SU-DHL-6 (cell line): ENCODE measurements around the gene SUGCT.

Experiments
- H2AFZ ChIP-seq: fragments of 200-600 bp; sonication (generic); 2 replicates; pipeline ENCODE4 v1.6.1; 2014; ENCODE audit warnings: low read depth, mild to moderate bottlenecking, moderate library complexity, mixed read lengths, antibody characterized with exemption, low read length; ENCODE audit not compliant: severe bottlenecking
- H3F3A ChIP-seq: fragments of 200-600 bp; shearing (Covaris generic); 2 replicates; pipeline ENCODE4 v1.6.0; 2016; ENCODE audit warnings: antibody characterized with exemption, mild to moderate bottlenecking; ENCODE audit not compliant: insufficient read depth
- H3K27ac ChIP-seq: fragments of 200-600 bp; sonication (generic); 2 replicates; pipeline ENCODE4 v1.5.1; 2016; ENCODE audit warnings: low read depth, mild to moderate bottlenecking, low read length, moderate library complexity, mixed read lengths
- H3K27me3 ChIP-seq: fragments of 200-600 bp; sonication (generic), shearing (Covaris generic); 2 replicates; pipeline ENCODE4 v1.6.0; 2014; ENCODE audit warnings: mild to moderate bottlenecking, low read length
- H3K36me3 ChIP-seq: fragments of 200-600 bp; sonication (generic); 2 replicates; pipeline ENCODE4 v1.6.1; 2014; ENCODE audit warnings: mild to moderate bottlenecking, low read length, mixed read lengths
- H3K4me2 ChIP-seq: fragments of 300-600, 200-600 bp; shearing (Covaris generic), sonication (generic); 2 replicates; pipeline ENCODE4 v1.6.0; 2014; ENCODE audit warnings: low read length, low read depth, mild to moderate bottlenecking; ENCODE audit not compliant: poor library complexity, severe bottlenecking
- H3K4me3 ChIP-seq: fragments of 200-600 bp; sonication (generic); 2 replicates; pipeline ENCODE4 v1.5.1; 2014; ENCODE audit warnings: antibody characterized with exemption, low read length, mild to moderate bottlenecking, mixed read lengths; ENCODE audit not compliant: insufficient read depth, poor library complexity, severe bottlenecking
- H3K79me2 ChIP-seq: fragments of 200-600 bp; sonication (generic); 2 replicates; pipeline ENCODE4 v1.6.1; 2014; ENCODE audit warnings: mild to moderate bottlenecking, low read length, moderate library complexity; ENCODE audit not compliant: insufficient read depth
- H3K9ac ChIP-seq: fragments of 200-600 bp; sonication (generic); 2 replicates; pipeline ENCODE4 v1.7.0; 2014; ENCODE audit warnings: mild to moderate bottlenecking, low read length
- H3K9me2 ChIP-seq: fragments of 200-600 bp; sonication (generic); replicated peaks from 2 replicates; pipeline ENCODE4 v1.6.1; 2014; ENCODE audit warnings: low read length; ENCODE audit not compliant: insufficient read depth
- H3K9me3 ChIP-seq: fragments of 200-600 bp; sonication (generic); 2 replicates; pipeline ENCODE4 v1.6.1; 2014; ENCODE audit warnings: low read length, mixed read lengths; ENCODE audit not compliant: insufficient read depth
- H4K20me1 ChIP-seq: fragments of 200-600 bp; sonication (generic); 2 replicates; pipeline ENCODE4 v1.6.1; 2014; ENCODE audit warnings: low read depth, mild to moderate bottlenecking, antibody characterized with exemption, low read length, moderate library complexity, mixed read lengths
- CTCF ChIP-seq: fragments of 200-600 bp; sonication (generic); IDR thresholded peaks from one replicate; pipeline ENCODE4 v1.5.1; 2017; ENCODE audit warnings: antibody characterized with exemption, mild to moderate bottlenecking, low read length, moderate library complexity; ENCODE audit not compliant: insufficient read depth, poor library complexity, severe bottlenecking
- EZH2phosphoT487 ChIP-seq: fragments of 200-600 bp; sonication (generic), shearing (Covaris generic); conservative IDR thresholded peaks from 2 replicates; pipeline ENCODE4 v1.6.1; 2018; ENCODE audit warnings: mild to moderate bottlenecking, antibody characterized with exemption, low read length, moderate library complexity, mixed read lengths

Gene SUGCT

GRCh38 chr7:40439686-40440085 is 304.9 kb downstream of the SUGCT start:
- Histone ChIP-seq H4K20me1 (no peaks in the 10 kb centered on the region), H3K9ac (no peak overlapping the region), H3K9me2 (no peaks in the 10 kb centered on the region), H3K36me3 (no peaks in the 10 kb centered on the region), H3K79me2 (no peaks in the 10 kb centered on the region), H3K27ac (no peak overlapping the region), H2AFZ (no peak overlapping the region), H3F3A (no peaks in the 10 kb centered on the region), H3K9me3 (peaks cover 8% of the 10 kb centered on the region; the same call in 1 of the 2 replicates), H3K4me3 (no peak overlapping the region), H3K4me2 (no peak overlapping the region), H3K27me3 (no peaks in the 10 kb centered on the region)
- no peak for TF ChIP-seq CTCF
- TF ChIP-seq EZH2phosphoT487 = no peak

GRCh38 chr7:40447345-40447744 is 312.5 kb downstream of the SUGCT start:
- H3K27me3 ChIP-seq = no peaks in the 10 kb centered on the region
- TF ChIP-seq EZH2phosphoT487 (no peak), CTCF (peak; percentile 38)

GRCh38 chr7:40455485-40455884 is 320.7 kb downstream of the SUGCT start:
- H3K36me3 ChIP-seq = no peaks in the 10 kb centered on the region
- no peaks in the 10 kb centered on the region for H3K9me3 ChIP-seq
- H3K4me2 ChIP-seq = no peak overlapping the region
- no peak overlapping the region for H2AFZ ChIP-seq
- H3K9me2 ChIP-seq = no peaks in the 10 kb centered on the region
- H3K27ac ChIP-seq = no peak overlapping the region
- no peaks in the 10 kb centered on the region for H3K79me2 ChIP-seq
- H3K4me3 ChIP-seq = no peak overlapping the region
- TF ChIP-seq EZH2phosphoT487 (no peak), CTCF (no peak)
- no peaks in the 10 kb centered on the region for H3K27me3 ChIP-seq
- no peaks in the 10 kb centered on the region for H4K20me1 ChIP-seq
- no peak overlapping the region for H3K9ac ChIP-seq
- H3F3A ChIP-seq = no peaks in the 10 kb centered on the region

More at GRCh38 chr7:40447345-40447744, 312.5 kb downstream of the SUGCT start:
- Histone ChIP-seq H3K4me3 (no peak overlapping the region), H2AFZ (no peak overlapping the region), H3K27ac (no peak overlapping the region), H3K9ac (no peak overlapping the region), H3K79me2 (no peaks in the 10 kb centered on the region), H3K9me3 (no peaks in the 10 kb centered on the region), H3F3A (no peaks in the 10 kb centered on the region), H3K4me2 (no peak overlapping the region), H3K9me2 (no peaks in the 10 kb centered on the region), H4K20me1 (no peaks in the 10 kb centered on the region), H3K36me3 (no peaks in the 10 kb centered on the region)
